ENCODE measurements around the gene TIMM10B. TPM values are rescaled to one million over a fixed set of nuclear protein-coding genes. Genes with fewer than 3 reads are reported as not detected.

The TIMM10B gene
- total RNA-seq, 1 donor from 2014 or later = 27.4 TPM

GRCh38 chr11:6480299-6480914, 894 bp upstream of the TIMM10B start:
- no peak for TF ChIP-seq CTCF (IDR thresholded peaks at IDR 0.05)
- Mint-ChIP-seq H3K27me3 (ENCODE audit: low read depth) (no peaks in the 10 kb centered on the region), H3K9me3 (ENCODE audit: low read depth) (no peaks in the 10 kb centered on the region), H3K36me3 (ENCODE audit: low read depth) (peaks cover 21% of the 10 kb centered on the region), H3K27ac (ENCODE audit: unreplicated experiment) (peak overlapping the region; percentile 99), H3K4me1 (ENCODE audit: low read depth) (peaks cover 41% of the 10 kb centered on the region), H3K4me3 (ENCODE audit: unreplicated experiment) (peak overlapping the region; percentile 92)
- DNase-seq (ENCODE audit: low spot score) = no peak

- peak overlapping the region; percentile 99 for H3K27ac Mint-ChIP-seq (ENCODE audit: unreplicated experiment)
- peaks cover 19% of the 10 kb centered on the region for H3K36me3 Mint-ChIP-seq (ENCODE audit: low read depth)
- H3K4me3 Mint-ChIP-seq (ENCODE audit: unreplicated experiment) = peak overlapping the region; percentile 92
- no peaks in the 10 kb centered on the region for H3K27me3 Mint-ChIP-seq (ENCODE audit: low read depth)
- no peaks in the 10 kb centered on the region for H3K9me3 Mint-ChIP-seq (ENCODE audit: low read depth)
- H3K4me1 Mint-ChIP-seq (ENCODE audit: low read depth) = peaks cover 39% of the 10 kb centered on the region
- DNase-seq (ENCODE audit: low spot score) = no peak
- no peak for TF ChIP-seq CTCF (IDR thresholded peaks at IDR 0.05)
These were observed 599 bp downstream of the TIMM10B start for GRCh38 chr11:6481924-6482275.

- Mint-ChIP-seq H3K36me3 (ENCODE audit: low read depth) (peaks cover 16% of the 10 kb centered on the region), H3K4me3 (ENCODE audit: unreplicated experiment) (peak overlapping the region; percentile 92), H3K9me3 (ENCODE audit: low read depth) (no peaks in the 10 kb centered on the region), H3K27me3 (ENCODE audit: low read depth) (no peaks in the 10 kb centered on the region), H3K4me1 (ENCODE audit: low read depth) (peaks cover 39% of the 10 kb centered on the region), H3K27ac (ENCODE audit: unreplicated experiment) (peak overlapping the region; percentile 99)
- no peak for TF ChIP-seq CTCF (IDR thresholded peaks at IDR 0.05)
- DNase-seq (ENCODE audit: low spot score) = no peak
These were observed 1.1 kb downstream of the TIMM10B start for GRCh38 chr11:6482441-6482840.

- Mint-ChIP-seq H3K27me3 (ENCODE audit: low read depth) (no peaks in the 10 kb centered on the region), H3K4me1 (ENCODE audit: low read depth) (peaks cover 39% of the 10 kb centered on the region), H3K4me3 (ENCODE audit: unreplicated experiment) (no peak overlapping the region), H3K27ac (ENCODE audit: unreplicated experiment) (peak overlapping the region; percentile 99), H3K36me3 (ENCODE audit: low read depth) (peaks cover 13% of the 10 kb centered on the region), H3K9me3 (ENCODE audit: low read depth) (no peaks in the 10 kb centered on the region)
- TF ChIP-seq CTCF (IDR thresholded peaks at IDR 0.05) = no peak
- DNase-seq (ENCODE audit: low spot score) = no peak
These were observed 1.7 kb downstream of the TIMM10B start for GRCh38 chr11:6483015-6483414.

- no peak for DNase-seq (ENCODE audit: low spot score)
These were observed 4.4 kb downstream of the TIMM10B start for GRCh38 chr11:6485661-6486060.

More at GRCh38 chr11:6485661-6486060, 4.4 kb downstream of the TIMM10B start:
- peaks cover 15% of the 10 kb centered on the region for H3K36me3 Mint-ChIP-seq (ENCODE audit: low read depth)
- TF ChIP-seq CTCF (IDR thresholded peaks at IDR 0.05) = no peak
- H3K4me1 Mint-ChIP-seq (ENCODE audit: low read depth) = peaks cover 22% of the 10 kb centered on the region
- H3K27me3 Mint-ChIP-seq (ENCODE audit: low read depth) = no peaks in the 10 kb centered on the region
- H3K9me3 Mint-ChIP-seq (ENCODE audit: low read depth) = no peaks in the 10 kb centered on the region
- H3K27ac Mint-ChIP-seq (ENCODE audit: unreplicated experiment) = no peak overlapping the region
- H3K4me3 Mint-ChIP-seq (ENCODE audit: unreplicated experiment) = no peak overlapping the region
